ENCODE measurements around the gene ITIH4.

Gene ITIH4

DNA sequence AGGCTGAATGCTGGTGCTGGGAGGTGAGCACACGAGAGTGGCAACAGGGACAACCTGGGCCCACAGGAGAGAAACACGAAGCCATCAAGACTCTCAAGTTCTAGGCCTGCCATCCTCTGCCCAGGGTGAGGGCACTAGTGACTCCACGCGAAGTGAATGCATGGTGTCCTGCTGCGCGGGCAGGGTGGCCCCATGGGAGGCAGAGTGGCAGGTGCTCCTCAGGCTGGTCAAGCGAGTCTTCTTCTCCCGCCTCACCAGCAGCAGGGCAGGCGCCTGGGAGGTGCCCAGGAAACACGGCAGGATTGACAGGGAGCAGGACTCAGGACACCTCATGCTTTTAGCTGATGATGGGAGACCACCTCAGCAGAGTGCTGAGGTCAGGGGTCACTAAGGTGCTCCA lies 40.0 kb upstream of the ITIH4 start:
- H3K9ac ChIP-seq (ENCODE audit: low read depth, low read length) = no peak overlapping the region
- H3K36me3 ChIP-seq (ENCODE audit: insufficient read depth, low read length) = no peaks in the 10 kb centered on the region
- H3K4me1 ChIP-seq (ENCODE audit: insufficient read depth, low read length) = peaks cover 5% of the 10 kb centered on the region; the same call in 1 of the 2 replicates
- H3K4me3 ChIP-seq (ENCODE audit: low read length) = no peak overlapping the region
- H3K27ac ChIP-seq (ENCODE audit: low read depth, low read length) = no peak overlapping the region
- 95% methylated on average over 10 of the region's 10 CpGs for WGBS
- no peaks in the 10 kb centered on the region for H3K9me3 ChIP-seq (ENCODE audit: insufficient read depth, low read depth, low read length)
- no peaks in the 10 kb centered on the region for H3K27me3 ChIP-seq (ENCODE audit: insufficient read depth, low read length)

DNA sequence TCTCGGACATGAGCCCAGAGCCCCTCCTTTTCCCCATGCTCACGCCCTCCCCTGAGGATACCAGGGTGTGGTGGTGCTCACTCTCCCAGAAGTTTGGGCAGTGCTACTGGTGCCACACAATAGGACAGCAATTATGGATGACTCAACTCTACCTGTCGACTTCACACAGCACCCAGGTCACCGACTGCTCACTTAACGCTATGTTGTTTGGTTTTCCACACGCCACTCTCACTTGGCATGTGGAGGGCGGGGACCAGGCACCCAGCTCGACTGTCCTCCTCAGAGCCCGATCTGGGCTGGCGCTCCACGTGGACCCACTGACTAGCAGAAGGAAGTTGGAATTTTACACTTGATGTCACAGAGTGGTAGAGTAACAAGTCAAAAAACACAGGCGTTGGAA lies 36.0 kb upstream of the ITIH4 start:
- 94% methylated on average over 12 of the region's 12 CpGs for WGBS

DNA sequence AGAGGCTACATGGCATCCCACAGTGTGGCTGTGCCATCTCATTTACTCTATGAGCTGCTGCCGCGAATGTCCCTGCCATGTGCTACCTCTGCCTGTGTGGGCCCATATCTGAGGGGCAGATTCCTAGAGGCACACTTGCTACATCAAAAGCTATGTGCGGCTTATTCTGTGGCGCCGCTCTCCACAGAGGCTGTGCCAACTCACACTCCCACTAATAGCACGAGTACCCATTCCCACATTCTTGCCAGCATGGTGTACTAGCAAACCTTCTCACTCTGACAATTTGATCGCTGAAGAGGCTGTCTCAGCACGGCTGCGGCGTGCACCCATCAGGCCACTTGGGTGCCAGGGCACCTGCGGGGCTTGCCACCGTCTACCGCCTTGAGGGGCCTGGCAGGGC lies 35.5 kb upstream of the ITIH4 start:
- Histone ChIP-seq H3K36me3 (ENCODE audit: insufficient read depth, low read length) (no peaks in the 10 kb centered on the region), H3K9ac (ENCODE audit: low read depth, low read length) (no peak overlapping the region), H3K4me1 (ENCODE audit: insufficient read depth, low read length) (no peaks in the 10 kb centered on the region), H3K4me3 (ENCODE audit: low read length) (no peak overlapping the region), H3K27ac (ENCODE audit: low read depth, low read length) (no peak overlapping the region), H3K27me3 (ENCODE audit: insufficient read depth, low read length) (no peaks in the 10 kb centered on the region), H3K9me3 (ENCODE audit: insufficient read depth, low read depth, low read length) (no peaks in the 10 kb centered on the region)
- WGBS = 95% methylated on average over 13 of the region's 13 CpGs

More for the DNA sequence above, 36.0 kb upstream of the ITIH4 start:
- Histone ChIP-seq H3K36me3 (ENCODE audit: insufficient read depth, low read length) (no peaks in the 10 kb centered on the region), H3K9me3 (ENCODE audit: insufficient read depth, low read depth, low read length) (no peaks in the 10 kb centered on the region), H3K4me3 (ENCODE audit: low read length) (no peak overlapping the region), H3K4me1 (ENCODE audit: insufficient read depth, low read length) (no peaks in the 10 kb centered on the region), H3K27me3 (ENCODE audit: insufficient read depth, low read length) (no peaks in the 10 kb centered on the region), H3K27ac (ENCODE audit: low read depth, low read length) (no peak overlapping the region), H3K9ac (ENCODE audit: low read depth, low read length) (no peak overlapping the region)

DNA sequence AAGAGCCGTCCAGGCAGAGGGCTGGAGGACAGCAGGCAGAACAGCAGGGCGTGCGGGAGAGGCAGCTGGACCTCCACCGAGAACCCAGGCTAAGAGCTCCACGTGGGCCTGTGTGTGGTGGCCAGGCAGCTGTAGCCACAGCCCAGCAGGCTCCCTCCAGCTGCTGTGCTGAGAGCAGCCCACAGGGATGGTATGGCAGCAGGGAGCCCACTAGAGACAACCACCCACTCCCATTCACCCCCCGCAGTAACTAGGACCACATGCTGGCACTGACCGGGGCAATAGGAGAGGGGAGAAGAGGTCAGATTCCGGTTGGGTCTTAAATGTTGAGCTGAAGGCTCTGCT lies 29.9 kb upstream of the ITIH4 start:
- H3K27me3 ChIP-seq (ENCODE audit: insufficient read depth, low read length) = no peaks in the 10 kb centered on the region
- H3K27ac ChIP-seq (ENCODE audit: low read depth, low read length) = no peak overlapping the region
- H3K4me3 ChIP-seq (ENCODE audit: low read length) = no peak overlapping the region
- WGBS = 88% methylated on average over 8 of the region's 8 CpGs
- H3K9me3 ChIP-seq (ENCODE audit: insufficient read depth, low read depth, low read length) = no peaks in the 10 kb centered on the region
- no peaks in the 10 kb centered on the region for H3K4me1 ChIP-seq (ENCODE audit: insufficient read depth, low read length)
- no peaks in the 10 kb centered on the region for H3K36me3 ChIP-seq (ENCODE audit: insufficient read depth, low read length)
- no peak overlapping the region for H3K9ac ChIP-seq (ENCODE audit: low read depth, low read length)

DNA sequence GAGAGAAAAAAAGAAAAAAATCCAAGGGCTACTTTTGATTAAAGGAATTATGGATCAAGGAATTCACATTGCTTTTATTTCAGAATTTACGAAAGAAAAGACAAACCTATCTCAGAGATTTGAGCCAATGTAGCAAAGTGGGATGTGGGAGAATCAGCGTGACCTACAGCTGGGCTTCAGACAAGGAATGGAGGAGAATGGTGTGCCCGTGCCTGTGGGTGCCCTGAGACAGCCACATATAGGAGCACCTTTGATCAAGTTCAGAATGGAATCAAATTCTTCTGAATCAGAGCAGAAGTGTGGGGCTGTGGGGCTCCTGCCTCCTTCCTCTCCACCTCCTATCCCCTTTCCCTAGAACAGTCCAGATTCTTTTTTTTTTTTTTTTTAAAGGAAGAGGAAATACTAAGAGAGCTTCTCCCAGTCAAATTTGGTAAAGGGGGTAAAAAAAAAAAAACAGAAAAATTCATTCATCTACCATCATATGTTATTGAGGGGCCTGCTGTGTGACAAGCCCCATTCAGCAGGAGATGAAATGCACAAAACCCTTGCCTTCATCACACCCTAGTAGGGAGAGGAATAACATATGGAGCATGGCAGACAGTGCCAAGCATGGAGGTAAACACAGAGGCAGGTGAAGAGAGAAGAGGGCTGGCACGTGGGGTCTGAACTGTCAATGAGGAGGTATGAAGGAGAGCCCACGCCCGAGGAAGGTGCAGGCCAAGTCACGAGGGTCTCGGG lies 29.4 kb upstream of the ITIH4 start:
- Histone ChIP-seq H3K27ac (ENCODE audit: low read depth, low read length) (no peak overlapping the region), H3K9ac (ENCODE audit: low read depth, low read length) (no peak overlapping the region), H3K27me3 (ENCODE audit: insufficient read depth, low read length) (no peaks in the 10 kb centered on the region), H3K36me3 (ENCODE audit: insufficient read depth, low read length) (no peaks in the 10 kb centered on the region), H3K9me3 (ENCODE audit: insufficient read depth, low read depth, low read length) (no peaks in the 10 kb centered on the region), H3K4me1 (ENCODE audit: insufficient read depth, low read length) (no peaks in the 10 kb centered on the region), H3K4me3 (ENCODE audit: low read length) (no peak overlapping the region)
- WGBS = 93% methylated on average over 8 of the region's 8 CpGs

DNA sequence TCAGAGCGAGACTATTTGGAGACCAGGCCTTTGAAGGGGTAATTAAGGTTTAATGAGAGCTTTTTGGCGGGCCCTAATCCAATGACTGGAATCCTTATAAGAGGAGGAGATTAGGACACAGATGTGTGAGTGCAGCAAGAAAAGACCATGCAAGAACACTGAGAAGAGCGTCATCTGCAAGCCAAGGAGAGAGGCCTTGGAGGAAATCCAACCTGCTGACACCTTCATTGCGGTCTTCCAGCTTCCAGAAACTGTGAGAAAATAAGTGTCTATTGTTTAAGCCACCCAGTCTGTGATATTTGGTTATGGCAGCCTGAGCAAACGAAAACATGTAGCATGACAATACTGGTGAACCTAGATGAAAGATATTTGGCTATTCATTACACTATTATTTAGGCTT lies 27.4 kb upstream of the ITIH4 start:
- no peak overlapping the region for H3K4me3 ChIP-seq (ENCODE audit: low read length)
- H3K9ac ChIP-seq (ENCODE audit: low read depth, low read length) = no peak overlapping the region
- WGBS = 93% methylated on average over 5 of the region's 5 CpGs
- no peaks in the 10 kb centered on the region for H3K36me3 ChIP-seq (ENCODE audit: insufficient read depth, low read length)
- no peaks in the 10 kb centered on the region for H3K4me1 ChIP-seq (ENCODE audit: insufficient read depth, low read length)
- no peaks in the 10 kb centered on the region for H3K9me3 ChIP-seq (ENCODE audit: insufficient read depth, low read depth, low read length)
- no peak overlapping the region for H3K27ac ChIP-seq (ENCODE audit: low read depth, low read length)
- no peaks in the 10 kb centered on the region for H3K27me3 ChIP-seq (ENCODE audit: insufficient read depth, low read length)

DNA sequence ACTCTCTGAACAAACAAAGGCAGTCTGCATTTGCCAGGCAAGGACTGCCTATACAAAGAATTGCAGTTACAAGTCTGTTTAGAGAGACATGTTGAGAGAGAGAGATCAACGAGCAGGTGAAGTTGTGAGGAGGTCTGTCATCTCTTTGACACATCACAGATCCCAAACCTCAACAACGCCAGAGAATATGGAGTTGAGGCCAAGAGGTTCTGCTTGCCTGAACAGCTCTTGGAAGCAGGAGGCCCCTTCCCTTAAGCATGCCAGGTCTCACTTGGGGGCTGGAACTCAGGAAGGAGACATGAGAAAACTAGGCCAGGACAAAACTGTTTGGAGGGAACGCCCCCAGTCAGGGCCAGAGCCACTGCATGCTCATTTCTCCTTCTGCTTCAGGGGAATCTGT lies 26.7 kb upstream of the ITIH4 start:
- WGBS = 95% methylated on average over 2 of the region's 3 CpGs
- H3K27ac ChIP-seq (ENCODE audit: low read depth, low read length) = no peak overlapping the region

DNA sequence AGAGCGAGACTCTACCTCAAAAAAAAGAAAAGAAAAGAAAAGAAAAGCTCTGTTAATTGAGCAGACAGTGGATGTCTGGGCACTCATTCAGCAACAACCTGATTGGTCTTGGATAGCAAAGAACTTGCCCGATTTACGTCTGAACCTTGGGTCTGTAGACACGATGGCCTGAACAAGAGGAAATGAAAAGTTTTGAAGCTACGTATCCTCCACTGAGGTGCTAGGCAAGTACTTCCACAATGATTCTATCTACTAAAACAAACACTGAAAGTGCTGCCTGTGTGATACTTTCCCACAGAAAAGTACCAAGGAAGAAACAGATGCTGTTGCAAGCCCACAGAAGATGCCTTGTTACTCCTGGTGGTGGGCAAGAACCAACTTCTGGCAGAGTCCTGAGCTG lies 26.2 kb upstream of the ITIH4 start:
- Histone ChIP-seq H3K9me3 (ENCODE audit: insufficient read depth, low read depth, low read length) (no peaks in the 10 kb centered on the region), H3K36me3 (ENCODE audit: insufficient read depth, low read length) (0 out of 2 replicates have a peak, but pooled peaks cover 5% of the 10 kb centered on the region), H3K27ac (ENCODE audit: low read depth, low read length) (no peak overlapping the region), H3K9ac (ENCODE audit: low read depth, low read length) (no peak overlapping the region), H3K4me3 (ENCODE audit: low read length) (no peak overlapping the region), H3K27me3 (ENCODE audit: insufficient read depth, low read length) (no peaks in the 10 kb centered on the region), H3K4me1 (ENCODE audit: insufficient read depth, low read length) (no peaks in the 10 kb centered on the region)
- 95% methylated on average over 5 of the region's 5 CpGs for WGBS

More for the DNA sequence above, 26.7 kb upstream of the ITIH4 start:
- Histone ChIP-seq H3K4me1 (ENCODE audit: insufficient read depth, low read length) (no peaks in the 10 kb centered on the region), H3K4me3 (ENCODE audit: low read length) (no peak overlapping the region), H3K27me3 (ENCODE audit: insufficient read depth, low read length) (no peaks in the 10 kb centered on the region), H3K9ac (ENCODE audit: low read depth, low read length) (no peak overlapping the region), H3K36me3 (ENCODE audit: insufficient read depth, low read length) (0 out of 2 replicates have a peak, but pooled peaks cover under 1% of the 10 kb centered on the region), H3K9me3 (ENCODE audit: insufficient read depth, low read depth, low read length) (no peaks in the 10 kb centered on the region)

DNA sequence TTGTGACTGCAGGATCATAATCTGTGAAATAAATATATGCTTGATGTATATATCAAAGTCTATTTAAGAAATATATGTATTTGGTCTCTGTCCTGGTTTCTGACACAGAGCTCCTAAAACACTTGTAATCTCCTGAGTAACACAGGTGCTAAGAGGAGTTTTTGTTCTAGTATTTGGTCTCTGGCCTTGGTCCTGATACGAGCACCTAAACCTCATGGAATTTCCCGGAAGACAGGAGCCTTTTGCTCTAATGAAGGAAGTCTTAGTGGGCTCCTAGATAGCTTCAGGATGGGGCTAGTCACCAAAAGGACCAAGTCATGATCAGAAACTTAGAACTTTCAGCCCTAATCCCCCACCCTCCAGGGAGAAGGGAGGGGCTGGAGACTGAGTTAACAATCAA lies 23.5 kb upstream of the ITIH4 start:
- H3K36me3 ChIP-seq (ENCODE audit: insufficient read depth, low read length) = peaks cover 16% of the 10 kb centered on the region
- H3K9me3 ChIP-seq (ENCODE audit: insufficient read depth, low read depth, low read length) = no peaks in the 10 kb centered on the region
- no peaks in the 10 kb centered on the region for H3K27me3 ChIP-seq (ENCODE audit: insufficient read depth, low read length)
- no peak overlapping the region for H3K9ac ChIP-seq (ENCODE audit: low read depth, low read length)
- WGBS = 76% methylated on average over 2 of the region's 2 CpGs
- H3K27ac ChIP-seq (ENCODE audit: low read depth, low read length) = no peak overlapping the region
- H3K4me3 ChIP-seq (ENCODE audit: low read length) = no peak overlapping the region
- no peaks in the 10 kb centered on the region for H3K4me1 ChIP-seq (ENCODE audit: insufficient read depth, low read length)

DNA sequence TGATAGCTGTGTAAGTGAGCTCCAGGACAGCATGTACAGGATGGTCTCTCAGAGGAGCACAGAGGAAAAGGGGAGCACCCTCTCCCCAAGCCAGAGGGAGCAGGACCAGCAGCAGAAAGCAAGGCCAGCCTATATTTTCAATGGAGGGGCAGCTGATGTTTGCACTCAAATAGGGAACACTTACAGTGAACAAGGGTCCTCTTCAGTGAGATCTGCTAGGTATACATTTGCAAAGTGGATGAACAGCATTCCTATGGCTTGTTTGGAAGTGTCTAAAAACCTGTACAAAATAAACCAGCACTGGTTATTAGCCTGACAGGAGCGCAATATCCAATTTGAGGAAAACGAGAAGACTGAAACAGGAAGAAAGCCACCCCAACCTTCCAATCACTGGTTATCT lies 21.9 kb upstream of the ITIH4 start:
- Histone ChIP-seq H3K4me3 (ENCODE audit: low read length) (no peak overlapping the region), H3K9ac (ENCODE audit: low read depth, low read length) (no peak overlapping the region; the same call in 1 of the 2 replicates), H3K4me1 (ENCODE audit: insufficient read depth, low read length) (no peaks in the 10 kb centered on the region), H3K36me3 (ENCODE audit: insufficient read depth, low read length) (peaks cover 31% of the 10 kb centered on the region), H3K9me3 (ENCODE audit: insufficient read depth, low read depth, low read length) (no peaks in the 10 kb centered on the region), H3K27me3 (ENCODE audit: insufficient read depth, low read length) (no peaks in the 10 kb centered on the region), H3K27ac (ENCODE audit: low read depth, low read length) (no peak overlapping the region)
- 95% methylated on average over 2 of the region's 2 CpGs for WGBS

DNA sequence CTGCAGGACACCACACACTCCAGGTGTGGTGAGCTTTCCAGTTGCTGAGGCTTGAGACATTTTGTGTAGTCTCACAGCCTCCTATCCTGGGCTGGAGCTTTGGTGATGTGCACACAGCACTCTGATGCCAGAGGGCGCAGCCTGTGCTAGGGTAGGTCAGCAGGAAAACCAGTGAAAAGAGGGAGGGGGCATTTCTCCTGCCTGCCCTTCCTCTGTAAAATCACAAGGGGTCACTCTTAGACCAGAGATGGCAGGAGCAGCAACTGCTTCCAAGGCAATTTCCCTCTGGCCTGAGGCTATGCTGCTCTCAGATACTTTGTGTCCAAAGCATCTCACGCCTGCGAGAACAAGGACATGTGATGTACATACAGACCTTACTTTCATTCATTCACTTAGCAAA lies 20.9 kb upstream of the ITIH4 start:
- WGBS = 74% methylated on average over 3 of the region's 3 CpGs
- no peak overlapping the region for H3K27ac ChIP-seq (ENCODE audit: low read depth, low read length)
- H3K9me3 ChIP-seq (ENCODE audit: insufficient read depth, low read depth, low read length) = no peaks in the 10 kb centered on the region
- H3K36me3 ChIP-seq (ENCODE audit: insufficient read depth, low read length) = peaks cover 34% of the 10 kb centered on the region
- H3K9ac ChIP-seq (ENCODE audit: low read depth, low read length) = no peak overlapping the region
- H3K4me3 ChIP-seq (ENCODE audit: low read length) = no peak overlapping the region
- no peaks in the 10 kb centered on the region for H3K27me3 ChIP-seq (ENCODE audit: insufficient read depth, low read length)
- H3K4me1 ChIP-seq (ENCODE audit: insufficient read depth, low read length) = no peaks in the 10 kb centered on the region

DNA sequence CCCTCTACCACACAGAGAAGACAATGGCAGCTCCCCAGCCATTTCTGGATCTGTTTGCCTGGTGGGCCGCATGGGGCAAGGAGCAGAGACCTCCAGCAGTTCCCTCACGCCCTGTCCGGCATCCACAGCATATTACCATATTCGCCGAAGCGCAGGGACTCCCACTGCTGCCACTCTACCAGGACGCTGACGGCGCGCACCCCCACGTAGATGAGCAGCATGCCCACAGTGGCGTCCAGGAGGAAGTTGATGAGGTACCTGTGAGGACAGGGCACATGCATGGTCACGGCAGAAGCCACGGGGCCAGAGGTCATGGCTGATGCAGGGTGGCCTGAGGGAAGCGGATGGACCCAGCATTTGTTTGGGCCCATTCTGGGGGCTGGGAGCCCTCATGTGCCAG lies 19.2 kb upstream of the ITIH4 start:
- Histone ChIP-seq H3K4me3 (ENCODE audit: low read length) (no peak overlapping the region), H3K27me3 (ENCODE audit: insufficient read depth, low read length) (no peaks in the 10 kb centered on the region), H3K36me3 (ENCODE audit: insufficient read depth, low read length) (peaks cover 34% of the 10 kb centered on the region), H3K27ac (ENCODE audit: low read depth, low read length) (no peak overlapping the region), H3K9me3 (ENCODE audit: insufficient read depth, low read depth, low read length) (no peaks in the 10 kb centered on the region), H3K4me1 (ENCODE audit: insufficient read depth, low read length) (no peaks in the 10 kb centered on the region), H3K9ac (ENCODE audit: low read depth, low read length) (no peak overlapping the region)
- WGBS = 96% methylated on average over 15 of the region's 15 CpGs

All from HUES64 (cell line).